GM12878 (cell line): ENCODE data around the gene HOXD12. TPM values are rescaled to one million over a fixed set of nuclear protein-coding genes. Genes with fewer than 3 reads are reported as not detected.

Experiments
- ATAC-seq: fragments of 200-7000 bp; cut with Tn5 transposase; 3 replicates; pipeline ENCODE4 v1.9.1; 2020; ENCODE audit warnings: mild to moderate bottlenecking, moderate library complexity
- BruUV-seq: library from RNA; stranded (reverse); fragments of 400-500 nt; replicated peaks from 2 replicates; lab custom pipeline; 2021; lab: Mats Ljungman, UMichigan
- CTCF ChIA-PET: fragments of 300-600 bp; sonication (Branson Sonifier 250); formaldehyde crosslinking; extraction: SDS; loops from one replicate; lab custom pipeline; 2021; ENCODE audit warnings: inconsistent platforms; lab: Yijun Ruan, JAX
- POLR2A ChIA-PET: fragments of 350-600 bp; formaldehyde crosslinking; extraction: SDS; loops from one replicate; lab custom pipeline; 2021; ENCODE audit warnings: inconsistent platforms; lab: Charles Lee
- RAD21 ChIA-PET: fragments of 300-600 bp; sonication (Branson Sonifier 250); formaldehyde crosslinking; loops from one replicate; lab custom pipeline; 2023; ENCODE audit warnings: antibody characterized with exemption; ENCODE audit not compliant: unreplicated experiment; lab: Charles Lee
- SMC1A ChIA-PET: fragments of 300-600 bp; sonication (Branson Sonifier 250); formaldehyde crosslinking; loops from one replicate; lab custom pipeline; 2023; ENCODE audit not compliant: unreplicated experiment, uncharacterized antibody; lab: Charles Lee
- DNase-seq: peaks from one replicate; pipeline ENCODE4 v3.0.0-alpha.2; 2011; ENCODE audit warnings: low read depth, low spot score
- FAIRE-seq: peaks from 3 replicates; lab custom pipeline; 2011; peaks lifted over from hg19 to GRCh38; lab: Jason Lieb, UNC
- H2AFZ ChIP-seq: 2 replicates; pipeline ENCODE4 v1.6.0; 2011; ENCODE audit warnings: low read depth, low read length, control low read depth; ENCODE audit not compliant: control insufficient read depth
- H3K27ac ChIP-seq: 2 replicates; pipeline ENCODE4 v1.5.1; 2011; ENCODE audit warnings: control low read depth; ENCODE audit not compliant: control insufficient read depth, insufficient read depth
- H3K27me3 ChIP-seq, 2 experiments: replicated peaks in 1 of 2; 2 replicates each; pipeline versions ENCODE4 v1.6.0 to v1.6.1; 2011; ENCODE audit warnings: low read length in 1 of 2; ENCODE audit not compliant: control insufficient read depth in 2 of 2, insufficient read depth in 2 of 2
- H3K36me3 ChIP-seq, 2 experiments: 2 replicates each; pipeline ENCODE4 v1.5.1; 2011; ENCODE audit warnings: low read length in 1 of 2; ENCODE audit not compliant: control insufficient read depth in 2 of 2, insufficient read depth in 2 of 2
- H3K4me1 ChIP-seq: 2 replicates; pipeline ENCODE4 v1.6.1; 2011; ENCODE audit warnings: mild to moderate bottlenecking, low read length, moderate library complexity, mixed read lengths; ENCODE audit not compliant: control insufficient read depth, insufficient read depth
- H3K4me2 ChIP-seq: 2 replicates; pipeline ENCODE4 v1.6.0; 2011; ENCODE audit warnings: control low read depth; ENCODE audit not compliant: control insufficient read depth, insufficient read depth
- H3K4me3 ChIP-seq: fragments of 200-600 bp; sonication (generic); 2 replicates; pipeline ENCODE4 v1.5.1; 2016
- H3K79me2 ChIP-seq: 2 replicates; pipeline ENCODE4 v1.6.0; 2011; ENCODE audit warnings: low read length; ENCODE audit not compliant: control insufficient read depth, insufficient read depth
- H3K9ac ChIP-seq: 2 replicates; pipeline ENCODE4 v1.8.0; 2011; ENCODE audit warnings: low read length, control low read depth, mixed read lengths; ENCODE audit not compliant: control insufficient read depth, insufficient read depth
- H3K9me3 ChIP-seq: replicated peaks from 3 replicates; pipeline ENCODE4 v1.5.1; 2011; ENCODE audit warnings: mild to moderate bottlenecking, low read length; ENCODE audit not compliant: control insufficient read depth, insufficient read depth
- H4K20me1 ChIP-seq: 2 replicates; pipeline ENCODE4 v1.6.0; 2011; ENCODE audit not compliant: control insufficient read depth, insufficient read depth
- E4F1 ChIP-seq: fragments of 450-650 bp; IDR thresholded peaks from 2 replicates; pipeline ENCODE4 v1.6.1; 2018; ENCODE audit warnings: borderline replicate concordance, mild to moderate bottlenecking; ENCODE audit not compliant: partially characterized antibody
- EP300 ChIP-seq, 2 experiments: fragments of 150-350 bp in 1 of 2; IDR thresholded peaks; 2 replicates each; pipeline ENCODE4 v1.6.1; 2011 to 2012; ENCODE audit warnings: low read depth in 2 of 2, low read length in 2 of 2, borderline replicate concordance in 1 of 2, improper control_type of control experiment in 1 of 2, inconsistent platforms in 1 of 2; ENCODE audit not compliant: control insufficient read depth in 1 of 2
- GATAD2B ChIP-seq: fragments of 450-650 bp; conservative IDR thresholded peaks from 2 replicates; pipeline ENCODE4 v1.6.1; 2017; ENCODE audit warnings: low read depth, mild to moderate bottlenecking, moderate library complexity
- HDAC2 ChIP-seq: fragments of 200-600 bp; sonication (generic); IDR thresholded peaks from 2 replicates; pipeline ENCODE4 v1.6.1; 2017
- LARP7 ChIP-seq: fragments of 450-650 bp; IDR thresholded peaks from 2 replicates; pipeline ENCODE4 v1.6.1; 2017; ENCODE audit warnings: mild to moderate bottlenecking
- NFYB ChIP-seq: IDR thresholded peaks from 2 replicates; pipeline ENCODE4 v1.6.1; 2011; ENCODE audit warnings: low read depth, mild to moderate bottlenecking, low read length, improper control_type of control experiment, moderate library complexity; ENCODE audit not compliant: insufficient read depth
- NR2C2 ChIP-seq: IDR thresholded peaks from 2 replicates; pipeline ENCODE4 v1.6.1; 2011; ENCODE audit warnings: borderline replicate concordance, low read depth; ENCODE audit not compliant: control insufficient read depth, insufficient read length
- PAX5 ChIP-seq: IDR thresholded peaks from 2 replicates; pipeline ENCODE4 v1.6.1; 2011; ENCODE audit warnings: low read depth, low read length, borderline replicate concordance
- PAX8 ChIP-seq: fragments of 450-650 bp; IDR thresholded peaks from 2 replicates; pipeline ENCODE4 v1.6.1; 2017; ENCODE audit warnings: mild to moderate bottlenecking, moderate library complexity
- POLR2AphosphoS5 ChIP-seq: IDR thresholded peaks from 2 replicates; pipeline ENCODE4 v1.6.1; 2011; ENCODE audit warnings: mild to moderate bottlenecking, low read length, inconsistent platforms
- STAT1 ChIP-seq: fragments of 450-650 bp; conservative IDR thresholded peaks from 2 replicates; pipeline ENCODE4 v1.6.1; 2014; ENCODE audit warnings: antibody characterized with exemption, mild to moderate bottlenecking
- ZNF217 ChIP-seq: fragments of 450-650 bp; IDR thresholded peaks from 2 replicates; pipeline ENCODE4 v1.6.1; 2017; ENCODE audit warnings: antibody characterized with exemption, mild to moderate bottlenecking
- WGBS: methylation state at CpG from one replicate; pipeline ENCODE4 v1.1.6; 2016; ENCODE audit warnings: low lambda C conversion rate; ENCODE audit not compliant: insufficient replicate concordance, insufficient coverage; ENCODE audit errors: missing lambda C conversion rate; 5-methylcytosine and 5-hydroxymethylcytosine counted together
- in situ Hi-C: fragments of 300-500 bp; cut with MboI; formaldehyde crosslinking; loops from 9 replicates; pipeline ENCODE4 v1.14.3; 2018; ENCODE audit warnings: mixed read lengths
- intact Hi-C: fragments of 100-400 bp; cut with micrococcal nuclease; formaldehyde crosslinking; loops from one replicate; pipeline ENCODE4 v1.14.2; 2022; ENCODE audit not compliant: unreplicated experiment
- polyA plus RNA-seq, 11 experiments: library from polyadenylated mRNA; depleted of rRNA in 4 of 11; unstranded in 6 of 11; stranded (reverse) in 5 of 11; fragments of >200 nt; fragmentation: Nextera tagmentation in 4 of 11; fragmentation: Illumina TruSeq in 1 of 11; extraction: Ambion mirVana in 4 of 11; extraction: Trizol in 1 of 11; gene quantifications; 1 replicate in 1 of 11; 2 replicates in 10 of 11; pipeline versions ENCODE4 v1.2.1 to v1.2.3, GENCODE V29; 2011 to 2016; ENCODE audit warnings: inconsistent platforms in 2 of 11, missing spikeins in 2 of 11, low read depth in 1 of 11
- total RNA-seq, 4 experiments: library from RNA; depleted of rRNA in 3 of 4; stranded (reverse); fragments of >200 nt in 3 of 4; fragmentation: Illumina TruSeq in 1 of 4; extraction: Trizol in 1 of 4; gene quantifications; 2 replicates each; pipeline versions ENCODE4 v1.2.1 to v1.2.3, GENCODE V29; 2013 to 2021
- TF ChIP-seq, protein P1 (sequence below): IDR thresholded peaks from 2 replicates; pipeline ENCODE4 v1.6.1; 2011; ENCODE audit warnings: low read depth, mild to moderate bottlenecking, low read length, moderate library complexity, borderline replicate concordance; ENCODE audit errors: extremely low read depth
- TF ChIP-seq, protein P2 (sequence below): fragments of 450-650 bp; IDR thresholded peaks from 2 replicates; pipeline ENCODE4 v1.6.1; 2017; ENCODE audit warnings: mild to moderate bottlenecking
- TF ChIP-seq, protein P3 (sequence below): fragments of 450-650 bp; conservative IDR thresholded peaks from 2 replicates; pipeline ENCODE4 v1.6.1; 2017; ENCODE audit warnings: mild to moderate bottlenecking, moderate library complexity
- TF ChIP-seq, protein P4 (sequence below): fragments of 450-650 bp; IDR thresholded peaks from 2 replicates; pipeline ENCODE4 v1.6.1; 2017; ENCODE audit warnings: mild to moderate bottlenecking, low read depth, inconsistent platforms; ENCODE audit not compliant: poor library complexity, severe bottlenecking

The HOXD12 gene
- total and polyA plus RNA-seq, 10 of the 15 experiments (the other 5 are each of a cell fraction or from before 2014, with no cell fraction given), result not detected

- Histone ChIP-seq H3K4me3 (no peak overlapping the region), H3K4me2 (no peak overlapping the region), H3K27me3 (peaks cover 20 to 46% of the 10 kb centered on the region in 2 experiments), H3K79me2 (no peaks in the 10 kb centered on the region), H3K4me1 (peaks cover 3% of the 10 kb centered on the region; the same call in 1 of the 2 replicates), H2AFZ (no peak overlapping the region), H3K27ac (no peak overlapping the region), H3K9ac (no peak overlapping the region), H3K36me3 (no peaks in the 10 kb centered on the region), H4K20me1 (no peaks in the 10 kb centered on the region), H3K9me3 (no peaks in the 10 kb centered on the region; the same call in 2 of the 3 replicates)
- ChIA-PET RAD21 (no interaction called here), POLR2A (no interaction called here), SMC1A (no interaction called here), CTCF (interaction anchor here (0.5 to 2.6 kb wide), 5 partner anchors 9 to 1834 kb away, joined by 3 to 11 read pairs (median 3); no protein-coding TSS in a partner anchor)
- 29% methylated on average over 4 of the region's 5 CpGs for WGBS
- in situ Hi-C loops, result no loop called here
- intact Hi-C loops, result no loop called here
- ATAC-seq (no peak), FAIRE-seq (no peak), DNase-seq (no peak)
- BruUV-seq, result no TSS peak
- no peak for TF ChIP-seq ZNF217
- TF ChIP-seq, protein P1, sequence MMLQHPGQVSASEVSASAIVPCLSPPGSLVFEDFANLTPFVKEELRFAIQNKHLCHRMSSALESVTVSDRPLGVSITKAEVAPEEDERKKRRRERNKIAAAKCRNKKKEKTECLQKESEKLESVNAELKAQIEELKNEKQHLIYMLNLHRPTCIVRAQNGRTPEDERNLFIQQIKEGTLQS, result no peak
- TF ChIP-seq POLR2AphosphoS5, result no peak
- no peak for TF ChIP-seq NFYB
- TF ChIP-seq EP300 (IDR thresholded peaks at IDR 0.05; ENCODE audit: borderline replicate concordance in 1 of 2, control insufficient read depth in 1 of 2, low read depth in 2 of 2, low read length in 2 of 2), result no peak
- no peak for TF ChIP-seq PAX8
- TF ChIP-seq STAT1, result no peak
- no peak for TF ChIP-seq NR2C2
- TF ChIP-seq, protein P2, sequence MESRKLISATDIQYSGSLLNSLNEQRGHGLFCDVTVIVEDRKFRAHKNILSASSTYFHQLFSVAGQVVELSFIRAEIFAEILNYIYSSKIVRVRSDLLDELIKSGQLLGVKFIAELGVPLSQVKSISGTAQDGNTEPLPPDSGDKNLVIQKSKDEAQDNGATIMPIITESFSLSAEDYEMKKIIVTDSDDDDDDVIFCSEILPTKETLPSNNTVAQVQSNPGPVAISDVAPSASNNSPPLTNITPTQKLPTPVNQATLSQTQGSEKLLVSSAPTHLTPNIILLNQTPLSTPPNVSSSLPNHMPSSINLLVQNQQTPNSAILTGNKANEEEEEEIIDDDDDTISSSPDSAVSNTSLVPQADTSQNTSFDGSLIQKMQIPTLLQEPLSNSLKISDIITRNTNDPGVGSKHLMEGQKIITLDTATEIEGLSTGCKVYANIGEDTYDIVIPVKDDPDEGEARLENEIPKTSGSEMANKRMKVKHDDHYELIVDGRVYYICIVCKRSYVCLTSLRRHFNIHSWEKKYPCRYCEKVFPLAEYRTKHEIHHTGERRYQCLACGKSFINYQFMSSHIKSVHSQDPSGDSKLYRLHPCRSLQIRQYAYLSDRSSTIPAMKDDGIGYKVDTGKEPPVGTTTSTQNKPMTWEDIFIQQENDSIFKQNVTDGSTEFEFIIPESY, result no peak
- TF ChIP-seq, protein P3, sequence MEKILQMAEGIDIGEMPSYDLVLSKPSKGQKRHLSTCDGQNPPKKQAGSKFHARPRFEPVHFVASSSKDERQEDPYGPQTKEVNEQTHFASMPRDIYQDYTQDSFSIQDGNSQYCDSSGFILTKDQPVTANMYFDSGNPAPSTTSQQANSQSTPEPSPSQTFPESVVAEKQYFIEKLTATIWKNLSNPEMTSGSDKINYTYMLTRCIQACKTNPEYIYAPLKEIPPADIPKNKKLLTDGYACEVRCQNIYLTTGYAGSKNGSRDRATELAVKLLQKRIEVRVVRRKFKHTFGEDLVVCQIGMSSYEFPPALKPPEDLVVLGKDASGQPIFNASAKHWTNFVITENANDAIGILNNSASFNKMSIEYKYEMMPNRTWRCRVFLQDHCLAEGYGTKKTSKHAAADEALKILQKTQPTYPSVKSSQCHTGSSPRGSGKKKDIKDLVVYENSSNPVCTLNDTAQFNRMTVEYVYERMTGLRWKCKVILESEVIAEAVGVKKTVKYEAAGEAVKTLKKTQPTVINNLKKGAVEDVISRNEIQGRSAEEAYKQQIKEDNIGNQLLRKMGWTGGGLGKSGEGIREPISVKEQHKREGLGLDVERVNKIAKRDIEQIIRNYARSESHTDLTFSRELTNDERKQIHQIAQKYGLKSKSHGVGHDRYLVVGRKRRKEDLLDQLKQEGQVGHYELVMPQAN, result no peak
- TF ChIP-seq E4F1, result no peak
- TF ChIP-seq HDAC2, result no peak
- TF ChIP-seq GATAD2B, result no peak
- TF ChIP-seq LARP7, result no peak
- TF ChIP-seq, protein P4, sequence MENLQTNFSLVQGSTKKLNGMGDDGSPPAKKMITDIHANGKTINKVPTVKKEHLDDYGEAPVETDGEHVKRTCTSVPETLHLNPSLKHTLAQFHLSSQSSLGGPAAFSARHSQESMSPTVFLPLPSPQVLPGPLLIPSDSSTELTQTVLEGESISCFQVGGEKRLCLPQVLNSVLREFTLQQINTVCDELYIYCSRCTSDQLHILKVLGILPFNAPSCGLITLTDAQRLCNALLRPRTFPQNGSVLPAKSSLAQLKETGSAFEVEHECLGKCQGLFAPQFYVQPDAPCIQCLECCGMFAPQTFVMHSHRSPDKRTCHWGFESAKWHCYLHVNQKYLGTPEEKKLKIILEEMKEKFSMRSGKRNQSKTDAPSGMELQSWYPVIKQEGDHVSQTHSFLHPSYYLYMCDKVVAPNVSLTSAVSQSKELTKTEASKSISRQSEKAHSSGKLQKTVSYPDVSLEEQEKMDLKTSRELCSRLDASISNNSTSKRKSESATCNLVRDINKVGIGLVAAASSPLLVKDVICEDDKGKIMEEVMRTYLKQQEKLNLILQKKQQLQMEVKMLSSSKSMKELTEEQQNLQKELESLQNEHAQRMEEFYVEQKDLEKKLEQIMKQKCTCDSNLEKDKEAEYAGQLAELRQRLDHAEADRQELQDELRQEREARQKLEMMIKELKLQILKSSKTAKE, result no peak
- TF ChIP-seq PAX5, result no peak
Observed at GRCh38 chr2:176101842-176102241, 2.2 kb downstream of the HOXD12 start.
